A673 (cell line): ENCODE measurements around the gene PDCD11. TPM values are rescaled to one million over a fixed set of nuclear protein-coding genes. Genes with fewer than 3 reads are reported as not detected.
A peak's percentile ranks its signal among the peaks of the same experiment; 100 is the strongest.

Experiments used
- BruUV-seq: library from RNA; stranded (reverse); fragments of 400-500 nt; replicated peaks from 2 replicates; lab custom pipeline; 2021; lab: Mats Ljungman, UMichigan
- CTCF ChIA-PET: fragments of 300-600 bp; sonication (Branson Sonifier 250); formaldehyde crosslinking; loops from one replicate; lab custom pipeline; 2022; ENCODE audit warnings: antibody characterized with exemption; lab: Charles Lee
- POLR2A ChIA-PET: fragments of 300-600 bp; sonication (Branson Sonifier 250); formaldehyde crosslinking; loops from one replicate; lab custom pipeline; 2022; ENCODE audit warnings: antibody characterized with exemption; ENCODE audit not compliant: low non-redundant PET; lab: Charles Lee
- DNase-seq: peaks from one replicate; pipeline ENCODE4 v3.0.0-alpha.2; 2015; ENCODE audit warnings: low spot score
- H3K27ac ChIP-seq: fragments of 200-600 bp; sonication (generic); 2 replicates; pipeline ENCODE4 v1.5.1; 2016; ENCODE audit warnings: mixed run types, low read depth, mild to moderate bottlenecking, mixed read lengths, antibody characterized with exemption, low read length; ENCODE audit not compliant: poor library complexity, severe bottlenecking
- H3K27me3 ChIP-seq: fragments of 200-600 bp; sonication (generic); replicated peaks from 2 replicates; pipeline ENCODE4 v1.6.1; 2017; ENCODE audit warnings: mixed run types, low read depth, mild to moderate bottlenecking, mixed read lengths, antibody characterized with exemption, low read length; ENCODE audit not compliant: insufficient read depth, poor library complexity
- H3K36me3 ChIP-seq: fragments of 200-600 bp; sonication (generic); 2 replicates; pipeline ENCODE4 v1.6.1; 2016; ENCODE audit warnings: mixed run types, mild to moderate bottlenecking, mixed read lengths, antibody characterized with exemption, low read length; ENCODE audit not compliant: insufficient read depth, poor library complexity, severe bottlenecking
- H3K4me1 ChIP-seq: fragments of 200-600 bp; sonication (generic); 2 replicates; pipeline ENCODE4 v1.6.1; 2017; ENCODE audit warnings: mixed run types, mild to moderate bottlenecking, mixed read lengths, antibody characterized with exemption, low read length; ENCODE audit not compliant: insufficient read depth, poor library complexity, severe bottlenecking
- H3K4me3 ChIP-seq: fragments of 200-600 bp; sonication (generic); 2 replicates; pipeline ENCODE4 v1.5.1; 2016; ENCODE audit warnings: low read depth, mixed run types, mild to moderate bottlenecking, mixed read lengths, low read length; ENCODE audit not compliant: poor library complexity, severe bottlenecking
- H3K9me3 ChIP-seq: fragments of 200-600 bp; sonication (generic); 2 replicates; pipeline ENCODE4 v1.6.1; 2016; ENCODE audit warnings: mixed run types, low read depth, mild to moderate bottlenecking, mixed read lengths, antibody characterized with exemption, low read length; ENCODE audit not compliant: poor library complexity, severe bottlenecking
- CTCF ChIP-seq: fragments of 300-800, 200-600 bp; sonication (generic); conservative IDR thresholded peaks from 2 replicates; pipeline ENCODE4 v1.5.1; 2017; ENCODE audit warnings: low read depth, mild to moderate bottlenecking, antibody characterized with exemption, low read length, moderate library complexity, mixed read lengths
- EZH2 ChIP-seq: fragments of 200-600 bp; sonication (generic); IDR thresholded peaks from 2 replicates; pipeline ENCODE4 v1.6.1; 2017; ENCODE audit warnings: borderline replicate concordance, low read depth, mild to moderate bottlenecking, mixed read lengths, antibody characterized with exemption, low read length; ENCODE audit not compliant: poor library complexity, severe bottlenecking
- intact Hi-C: fragments of 100-400 bp; cut with micrococcal nuclease; formaldehyde crosslinking; loops from one replicate; pipeline ENCODE4 v1.10.0; 2022; ENCODE audit not compliant: unreplicated experiment
- total RNA-seq: library from RNA; stranded (reverse); gene quantifications from 2 replicates; pipeline ENCODE4 v1.2.3, GENCODE V29; 2021

Gene PDCD11
- total RNA-seq, 1 experiment from 2014 or later: 78.1 TPM

GRCh38 chr10:103492655-103493261 is 96.3 kb downstream of the PDCD11 start:
- H3K4me1 ChIP-seq: peaks cover 15% of the 10 kb centered on the region
- H3K27me3 ChIP-seq: peaks cover 43% of the 10 kb centered on the region
- no peak overlapping the region for H3K27ac ChIP-seq
- intact Hi-C loops: no loop called here
- H3K9me3 ChIP-seq: no peaks in the 10 kb centered on the region
- TF ChIP-seq CTCF: no peak
- no peak for TF ChIP-seq EZH2
- DNase-seq: no peak
- no peaks in the 10 kb centered on the region for H3K36me3 ChIP-seq
- BruUV-seq: no TSS peak
- CTCF ChIA-PET: interaction anchor here (0.6 to 1.1 kb wide), 2 partner anchors 50 to 133 kb away, joined by 4 read pairs; no protein-coding TSS in a partner anchor
- POLR2A ChIA-PET: interaction anchor here (0.7 kb wide), 1 partner anchor 50 kb away, joined by 4 read pairs; no protein-coding TSS in a partner anchor
- H3K4me3 ChIP-seq: peak overlapping the region; percentile 58

- BruUV-seq: no TSS peak
- Histone ChIP-seq H3K27ac (no peak within 1 kb of the TSS), H3K36me3 (no peaks in the 10 kb centered on the region), H3K4me3 (peak within 1 kb of the TSS; percentile 58), H3K27me3 (peaks cover 45% of the 10 kb centered on the region), H3K9me3 (no peaks in the 10 kb centered on the region), H3K4me1 (peaks cover 15% of the 10 kb centered on the region)
- intact Hi-C loops: no loop called here
- POLR2A ChIA-PET: interaction anchor here (0.7 kb wide), 1 partner anchor 49 kb away, joined by 4 read pairs; no protein-coding TSS in a partner anchor
- no peak for TF ChIP-seq CTCF
- DNase-seq: peak; percentile 55
- CTCF ChIA-PET: interaction anchor here (1.1 kb wide), 1 partner anchor 49 kb away, joined by 4 read pairs; no protein-coding TSS in a partner anchor
Measured at GRCh38 chr10:103493362-103493915, 97.0 kb downstream of the PDCD11 start, which contains the start of gene NEURL1. Gene NEURL1, plus strand, starts transcription at chr10:103493705. Its CDS starts 683 bp downstream, at chr10:103494388.

- no peak for DNase-seq
- BruUV-seq: no TSS peak
- intact Hi-C loops: no loop called here
- H3K27me3 ChIP-seq: peaks cover 50% of the 10 kb centered on the region
- no peak overlapping the region for H3K27ac ChIP-seq
- peaks cover 15% of the 10 kb centered on the region for H3K4me1 ChIP-seq
- ChIA-PET POLR2A (no interaction called here), CTCF (interaction anchor here (1.1 kb wide), 1 partner anchor 49 kb away, joined by 4 read pairs; no protein-coding TSS in a partner anchor)
- H3K36me3 ChIP-seq: no peaks in the 10 kb centered on the region
- peak overlapping the region; percentile 58 for H3K4me3 ChIP-seq
- no peaks in the 10 kb centered on the region for H3K9me3 ChIP-seq
- TF ChIP-seq EZH2 (no peak), CTCF (no peak)
Measured at GRCh38 chr10:103493916-103494877, 97.8 kb downstream of the PDCD11 start.
